HG03039 (cell line): ENCODE data around the gene USP33.
A peak's percentile ranks its signal among the peaks of the same experiment; 100 is the strongest.
"Not testable (repeated sequence)": the region's sequence is repeated elsewhere in the genome, so short reads cannot be mapped to it uniquely, and the experiment has no call there.

Source experiments
- ATAC-seq: cut with Tn5 transposase; IDR thresholded peaks from one replicate; pipeline ENCODE4 v1.9.1; 2021; ENCODE audit warnings: mild to moderate bottlenecking, moderate library complexity; ENCODE audit not compliant: unreplicated experiment

USP33 gene

DNA sequence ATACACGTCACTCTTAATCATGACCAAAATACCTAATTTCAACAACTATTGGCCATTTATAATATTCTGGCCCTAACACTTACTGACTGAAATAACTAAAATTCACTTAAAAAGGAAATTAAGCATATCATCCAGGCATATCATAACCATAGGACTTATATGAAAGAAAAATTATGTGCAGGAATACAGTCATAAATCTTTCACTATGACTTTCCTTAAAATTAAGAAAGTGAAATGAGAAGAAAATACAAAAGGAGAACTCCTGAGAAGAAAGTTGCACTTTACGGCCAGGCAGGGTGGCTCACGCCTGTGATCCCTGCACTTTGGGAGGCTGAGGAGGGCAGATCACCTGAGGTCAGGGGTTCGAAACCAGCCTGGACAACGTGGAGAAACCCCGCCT lies 86.6 kb downstream of the USP33 start:
- ATAC-seq: no peak

DNA sequence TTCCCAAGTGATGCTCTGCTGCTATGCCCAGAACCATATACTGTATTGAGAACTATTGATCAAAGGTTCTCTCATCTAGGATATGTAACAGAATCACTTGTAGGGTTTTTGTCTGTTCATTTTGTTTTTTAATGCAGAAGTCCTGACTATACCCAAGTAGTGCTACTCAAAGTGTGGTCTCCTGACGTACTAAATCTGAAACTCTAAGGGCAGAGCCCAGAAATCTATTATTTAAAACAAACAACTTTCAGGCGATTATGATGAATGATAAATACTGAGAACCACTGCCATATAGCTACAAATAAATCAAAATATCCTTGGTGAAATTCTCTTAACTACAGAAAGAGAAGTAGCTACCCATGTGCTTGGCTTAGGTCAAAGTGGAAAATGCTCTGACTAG lies 87.3 kb downstream of the USP33 start:
- no peak for ATAC-seq

DNA sequence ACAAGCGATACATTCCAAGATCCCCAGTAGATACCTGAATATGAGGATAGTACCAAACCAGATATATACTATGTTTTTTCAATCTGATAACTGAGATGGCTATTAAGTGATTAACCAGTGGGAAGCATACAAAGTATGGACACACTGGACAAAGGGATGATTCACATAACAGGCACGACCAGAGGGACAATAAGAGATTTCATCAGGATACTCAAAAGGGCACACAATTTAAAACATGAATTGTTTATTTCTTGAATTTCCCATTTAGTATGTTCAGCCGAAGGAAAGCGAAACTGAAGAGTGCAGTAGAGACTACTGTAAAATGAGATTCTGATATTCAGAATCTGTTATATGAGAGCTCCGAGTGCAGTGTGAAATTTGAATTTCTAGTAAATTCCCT lies 87.8 kb downstream of the USP33 start:
- ATAC-seq: no peak

DNA sequence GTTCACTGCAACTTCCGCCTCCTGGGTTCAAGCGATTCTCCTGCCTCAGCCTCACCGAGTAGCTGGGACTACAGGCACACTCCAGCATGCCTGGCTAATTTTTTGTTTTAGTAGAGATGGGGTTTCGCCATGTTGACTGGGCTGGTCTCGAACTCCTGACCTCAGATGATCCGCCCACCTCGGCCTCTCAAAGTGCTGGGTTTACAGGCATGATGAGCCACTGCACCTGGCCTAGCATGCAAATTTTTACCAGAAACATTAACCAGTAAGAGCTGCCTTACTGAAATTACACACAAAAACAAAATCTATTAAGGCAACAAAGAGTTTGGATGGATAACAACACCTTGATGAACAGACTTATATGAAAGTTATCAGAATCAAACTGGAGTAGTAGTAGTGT lies 89.3 kb downstream of the USP33 start:
- no peak for ATAC-seq

DNA sequence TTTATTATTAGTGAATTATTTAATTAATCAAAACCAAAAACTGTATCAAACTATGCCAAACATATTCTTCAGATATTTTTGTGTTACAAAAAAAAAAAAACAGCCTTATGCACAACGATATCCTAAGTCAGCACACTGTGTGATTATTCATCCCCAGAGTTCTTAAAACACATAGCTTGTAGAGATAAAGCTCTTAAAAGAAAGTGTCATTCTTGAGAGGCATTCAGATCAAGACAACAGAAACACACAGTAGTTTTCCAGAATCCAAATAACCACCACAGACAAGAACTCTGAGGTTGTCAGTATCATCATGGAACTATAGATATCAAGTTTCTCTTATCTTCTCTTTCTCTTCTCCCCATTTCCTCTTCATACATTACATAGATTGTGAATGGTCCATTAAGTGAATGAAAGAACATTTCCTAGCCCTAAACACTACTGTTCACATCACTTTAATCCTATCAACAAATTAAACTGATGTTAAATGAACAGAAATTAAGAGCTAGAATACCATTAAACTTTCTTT lies 90.7 kb downstream of the USP33 start:
- no peak for ATAC-seq

DNA sequence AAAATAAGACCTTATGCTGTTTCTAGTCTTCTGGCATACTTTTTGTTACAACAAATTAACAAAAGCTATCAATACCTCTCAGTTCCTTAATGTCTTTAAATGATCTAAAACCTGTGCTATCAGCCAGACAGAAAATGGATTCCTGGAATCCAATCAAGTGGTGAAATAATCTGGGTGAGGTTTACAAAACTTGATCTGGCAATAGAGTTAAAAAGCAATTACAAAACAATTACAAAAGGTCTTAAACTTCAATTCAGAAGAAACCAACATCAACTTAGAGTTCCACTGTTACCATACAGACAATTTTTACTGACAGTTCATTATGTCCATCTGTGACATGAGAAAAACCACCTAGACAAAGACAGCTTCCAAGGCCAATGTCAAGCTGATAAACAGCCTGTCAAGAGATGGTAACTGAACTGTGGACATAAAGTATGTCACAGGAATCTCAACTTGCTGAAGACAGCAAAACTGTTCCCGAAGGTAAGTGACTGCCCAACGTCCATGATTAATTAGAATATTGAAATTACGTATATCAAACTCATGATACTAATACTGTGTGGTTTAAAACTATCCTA lies 94.6 kb downstream of the USP33 start:
- ATAC-seq: no peak

DNA sequence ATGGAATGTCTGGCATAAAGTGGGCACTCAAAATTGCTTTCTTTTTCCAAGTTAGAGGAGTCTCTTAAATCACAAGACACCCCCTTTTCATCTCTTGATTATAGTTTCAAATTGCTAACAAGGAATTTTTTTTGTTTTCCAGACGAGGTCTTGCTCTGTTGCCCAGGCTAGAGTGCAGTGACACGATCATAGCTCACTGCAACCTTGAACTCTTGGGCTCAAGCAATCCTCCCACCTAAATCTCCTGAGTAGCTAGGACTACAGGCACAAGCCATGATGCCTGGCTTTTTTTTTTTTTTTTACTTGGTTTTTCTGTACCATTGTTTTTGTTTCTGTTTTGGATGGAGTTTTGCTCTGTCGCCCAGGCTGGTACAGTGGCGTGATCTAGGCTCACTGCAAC lies 98.0 kb downstream of the USP33 start:
- ATAC-seq: no peak

DNA sequence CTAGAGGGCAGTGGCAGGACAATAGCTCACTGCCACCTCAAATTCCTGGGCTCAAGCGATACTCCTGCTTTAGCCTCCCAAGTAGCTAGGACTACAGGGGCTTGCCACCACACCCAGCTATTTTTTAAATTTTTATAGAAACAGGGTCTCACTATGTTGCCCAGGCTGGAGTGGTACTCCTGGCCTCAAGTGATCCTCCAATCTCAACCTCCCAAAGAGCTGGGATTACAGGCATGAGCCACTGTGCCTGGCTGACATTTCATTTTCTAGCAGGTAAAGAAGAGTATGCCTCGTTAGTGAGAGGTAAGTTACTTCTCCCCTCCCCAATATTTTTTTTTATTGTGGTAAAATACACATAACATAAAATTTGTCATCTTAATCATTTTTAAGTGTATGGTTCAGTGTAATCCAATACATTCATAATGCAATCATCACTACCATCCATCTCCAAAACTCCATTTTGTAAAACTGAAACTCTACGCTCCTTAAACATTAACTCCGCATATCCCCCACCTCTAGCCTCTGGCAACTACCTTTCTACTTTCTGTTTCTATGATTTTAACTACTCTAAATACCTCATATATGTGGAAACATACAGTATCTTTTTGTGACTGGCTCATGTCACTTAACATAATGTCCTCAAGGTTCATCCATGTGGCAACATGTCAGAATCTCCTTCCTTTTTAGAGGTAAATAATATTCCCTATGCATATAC lies 99.6 kb downstream of the USP33 start:
- no peak for ATAC-seq

DNA sequence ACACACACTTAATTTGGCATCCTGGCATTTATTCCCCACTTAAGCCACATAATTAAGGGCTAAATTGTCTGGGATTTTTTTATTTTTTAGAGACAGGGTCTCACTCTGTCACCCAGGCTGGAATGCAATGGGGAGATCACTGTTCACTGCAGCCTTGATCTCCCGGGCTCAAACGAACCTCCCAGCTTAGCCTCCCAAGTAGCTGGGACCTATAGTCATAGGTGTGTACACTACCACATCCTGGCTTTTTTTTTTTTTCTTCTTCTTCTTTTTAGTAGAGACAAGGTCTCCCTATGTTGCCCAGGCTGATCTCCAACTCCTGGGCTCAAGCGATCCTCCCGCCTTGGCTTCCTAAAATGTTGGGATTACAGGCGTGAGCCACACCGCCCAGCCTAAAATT lies 101.4 kb downstream of the USP33 start:
- no peak for ATAC-seq

DNA sequence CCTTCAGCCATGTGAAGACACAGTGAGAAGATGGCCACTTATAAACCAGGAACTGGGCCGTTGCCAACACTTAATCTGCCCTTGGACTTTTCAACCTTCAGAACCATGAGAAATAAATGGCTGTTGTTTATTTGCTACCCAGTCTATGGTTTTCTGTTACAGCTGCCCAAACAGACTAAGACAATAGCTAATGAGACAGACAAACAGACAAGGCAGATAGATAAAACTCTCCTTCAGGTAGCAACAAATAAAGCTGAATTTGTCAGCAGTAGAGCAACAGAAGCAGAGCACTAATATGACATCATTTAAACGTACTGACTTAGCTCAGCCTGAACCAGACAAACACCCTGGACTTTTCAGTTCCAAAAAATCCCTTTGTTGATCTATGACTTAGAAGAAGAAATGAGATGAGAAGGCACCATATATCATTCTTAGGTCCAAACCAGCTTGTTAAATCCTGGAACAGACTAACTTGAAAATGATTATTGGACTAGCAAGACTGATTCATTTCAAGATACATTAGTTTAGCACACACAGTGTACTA lies 104.1 kb downstream of the USP33 start:
- peak; percentile 69 for ATAC-seq

DNA sequence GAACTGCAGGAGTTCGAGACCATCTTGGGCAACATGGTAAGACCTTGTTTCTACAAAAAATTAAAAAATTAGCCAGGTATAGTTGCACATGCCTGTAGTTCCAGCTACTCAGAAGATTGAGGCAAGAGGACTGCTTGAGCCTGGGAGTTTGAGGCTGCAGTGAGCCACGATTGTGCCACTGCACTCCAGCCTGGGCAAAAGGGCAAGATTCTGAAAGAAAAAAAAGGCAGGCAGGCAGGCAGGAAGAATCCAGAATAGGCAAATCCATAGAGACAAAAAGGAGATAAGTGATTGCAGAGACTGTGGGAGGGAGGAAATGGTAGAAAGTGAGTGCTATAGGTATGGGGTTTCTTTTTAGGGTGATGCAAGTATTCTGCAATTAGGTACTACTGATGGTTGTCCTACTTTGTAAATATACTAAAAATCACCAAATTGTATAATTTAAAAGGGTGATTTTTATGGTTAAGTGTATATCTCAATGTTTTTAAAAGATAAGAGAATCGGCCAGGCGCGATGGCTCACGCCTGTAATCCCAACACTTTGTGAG lies 106.6 kb downstream of the USP33 start:
- ATAC-seq: no peak

DNA sequence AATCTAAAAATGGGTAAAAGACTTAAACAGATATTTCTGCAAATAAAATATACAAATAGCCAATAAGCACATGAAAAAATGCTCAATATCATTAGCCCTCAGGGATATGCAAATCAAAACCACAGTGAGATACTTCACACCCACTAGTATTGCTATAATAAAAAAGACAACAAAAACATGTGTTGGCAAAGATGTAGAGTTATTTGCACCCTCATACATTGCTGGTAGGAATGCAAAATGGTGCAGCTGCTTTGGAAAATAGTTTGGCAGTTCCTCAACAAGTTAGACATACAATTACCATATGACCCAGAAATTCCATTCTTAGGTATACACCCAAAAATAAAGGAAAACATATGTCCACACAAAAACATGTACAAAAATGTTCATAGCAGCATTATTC lies 107.4 kb downstream of the USP33 start:
- no peak for ATAC-seq

DNA sequence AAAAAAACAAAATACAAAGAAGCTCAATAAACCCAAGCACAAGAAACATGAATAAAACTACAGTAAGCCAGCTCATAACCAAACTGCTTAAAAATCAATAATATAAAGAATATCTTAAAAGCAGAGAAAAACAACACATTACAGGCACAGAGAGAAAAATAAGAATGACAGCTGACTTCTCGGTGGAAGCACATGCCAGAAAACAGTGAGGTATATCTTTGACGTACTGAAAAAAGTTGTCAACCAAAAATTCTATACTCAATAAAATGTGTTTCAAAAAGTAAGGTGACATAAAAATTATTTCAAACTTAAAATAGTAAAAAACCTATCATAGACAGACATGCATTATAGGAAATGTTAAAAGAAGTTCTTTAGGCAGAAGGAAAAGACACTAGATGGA lies 110.5 kb downstream of the USP33 start:
- ATAC-seq: no peak

DNA sequence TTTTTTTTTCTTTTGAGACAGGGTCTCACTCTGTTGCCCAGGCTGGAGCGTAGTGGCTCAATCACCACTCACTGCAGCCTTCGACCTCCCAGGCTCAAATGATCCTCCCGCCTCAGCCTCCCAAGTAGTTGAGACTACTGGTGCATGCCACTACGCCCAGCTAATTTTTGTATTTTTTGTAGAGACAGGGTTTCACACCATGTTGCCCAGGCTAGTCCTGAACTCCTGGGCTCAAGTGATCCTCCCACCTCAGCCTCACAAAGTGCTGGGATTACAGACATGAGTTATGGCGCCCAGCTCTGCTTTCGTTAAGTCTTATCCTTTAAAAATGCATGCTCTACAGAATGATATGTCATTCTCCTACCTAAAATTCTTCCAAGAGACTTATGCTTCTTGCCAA lies 113.4 kb downstream of the USP33 start:
- not testable (repeated sequence) for ATAC-seq
